GM18873 (cell line): ENCODE data around the gene RFX5.
"Not testable (repeated sequence)": the region's sequence is repeated elsewhere in the genome, so short reads cannot be mapped to it uniquely, and the experiment has no call there.

Experiments
- ATAC-seq: cut with Tn5 transposase; IDR thresholded peaks from one replicate; pipeline ENCODE4 v1.9.1; 2021; ENCODE audit warnings: mild to moderate bottlenecking, moderate library complexity, moderate number of reproducible peaks; ENCODE audit not compliant: unreplicated experiment, low FRiP score

The RFX5 gene

GRCh38 chr1:151346769-151347522, at the start of gene RFX5:
TSS of gene RFX5 (minus strand) at chr1:151347252. CDS start at chr1:151346320, 932 bp downstream.
- ATAC-seq, result peak; percentile 89

GRCh38 chr1:151396265-151396664, 49.2 kb upstream of the RFX5 start:
- not testable (repeated sequence) for ATAC-seq

GRCh38 chr1:151393583-151393982, 46.5 kb upstream of the RFX5 start:
- no peak for ATAC-seq

GRCh38 chr1:151391079-151391563, 44.1 kb upstream of the RFX5 start:
- ATAC-seq, result no peak

- ATAC-seq, result not testable (repeated sequence)
Observed at GRCh38 chr1:151390221-151391078, 43.4 kb upstream of the RFX5 start.

- ATAC-seq, result no peak
Observed at GRCh38 chr1:151386002-151386401, 39.0 kb upstream of the RFX5 start.

GRCh38 chr1:151384584-151384983, 37.5 kb upstream of the RFX5 start:
- ATAC-seq, result no peak

- no peak for ATAC-seq
Observed at GRCh38 chr1:151377150-151377884, 30.3 kb upstream of the RFX5 start.

- no peak for ATAC-seq
Observed at GRCh38 chr1:151373196-151373595, 26.1 kb upstream of the RFX5 start.

- ATAC-seq, result no peak
Observed at GRCh38 chr1:151372058-151372934, 25.2 kb upstream of the RFX5 start, which contains the start of gene SELENBP1. TSS of gene SELENBP1 (minus strand) at chr1:151372705. CDS start at chr1:151372641, 64 bp downstream.

- no peak for ATAC-seq
Observed at GRCh38 chr1:151371370-151372057, 24.5 kb upstream of the RFX5 start.

GRCh38 chr1:151370211-151370911, 23.3 kb upstream of the RFX5 start:
- no peak for ATAC-seq

GRCh38 chr1:151369621-151370048, 22.6 kb upstream of the RFX5 start:
- ATAC-seq, result no peak

- no peak for ATAC-seq
Observed at GRCh38 chr1:151369302-151369610, 22.2 kb upstream of the RFX5 start.

- ATAC-seq, result no peak
Observed at GRCh38 chr1:151368393-151369301, 21.6 kb upstream of the RFX5 start.

GRCh38 chr1:151367658-151368392, 20.8 kb upstream of the RFX5 start:
- no peak for ATAC-seq

GRCh38 chr1:151364996-151365395, 17.9 kb upstream of the RFX5 start:
- no peak for ATAC-seq
